COLO668 (cell line): Measurements from ENCODE around the gene NFKBIA.
"Not testable (repeated sequence)": the region's sequence is repeated elsewhere in the genome, so short reads cannot be mapped to it uniquely, and the experiment has no call there.

Experiments
- DNase-seq: peaks from one replicate; lab custom pipeline; 2025; ENCODE audit not compliant: unreplicated experiment; lab: John Stamatoyannopoulos, UW

Gene NFKBIA, protein sequence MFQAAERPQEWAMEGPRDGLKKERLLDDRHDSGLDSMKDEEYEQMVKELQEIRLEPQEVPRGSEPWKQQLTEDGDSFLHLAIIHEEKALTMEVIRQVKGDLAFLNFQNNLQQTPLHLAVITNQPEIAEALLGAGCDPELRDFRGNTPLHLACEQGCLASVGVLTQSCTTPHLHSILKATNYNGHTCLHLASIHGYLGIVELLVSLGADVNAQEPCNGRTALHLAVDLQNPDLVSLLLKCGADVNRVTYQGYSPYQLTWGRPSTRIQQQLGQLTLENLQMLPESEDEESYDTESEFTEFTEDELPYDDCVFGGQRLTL

DNA sequence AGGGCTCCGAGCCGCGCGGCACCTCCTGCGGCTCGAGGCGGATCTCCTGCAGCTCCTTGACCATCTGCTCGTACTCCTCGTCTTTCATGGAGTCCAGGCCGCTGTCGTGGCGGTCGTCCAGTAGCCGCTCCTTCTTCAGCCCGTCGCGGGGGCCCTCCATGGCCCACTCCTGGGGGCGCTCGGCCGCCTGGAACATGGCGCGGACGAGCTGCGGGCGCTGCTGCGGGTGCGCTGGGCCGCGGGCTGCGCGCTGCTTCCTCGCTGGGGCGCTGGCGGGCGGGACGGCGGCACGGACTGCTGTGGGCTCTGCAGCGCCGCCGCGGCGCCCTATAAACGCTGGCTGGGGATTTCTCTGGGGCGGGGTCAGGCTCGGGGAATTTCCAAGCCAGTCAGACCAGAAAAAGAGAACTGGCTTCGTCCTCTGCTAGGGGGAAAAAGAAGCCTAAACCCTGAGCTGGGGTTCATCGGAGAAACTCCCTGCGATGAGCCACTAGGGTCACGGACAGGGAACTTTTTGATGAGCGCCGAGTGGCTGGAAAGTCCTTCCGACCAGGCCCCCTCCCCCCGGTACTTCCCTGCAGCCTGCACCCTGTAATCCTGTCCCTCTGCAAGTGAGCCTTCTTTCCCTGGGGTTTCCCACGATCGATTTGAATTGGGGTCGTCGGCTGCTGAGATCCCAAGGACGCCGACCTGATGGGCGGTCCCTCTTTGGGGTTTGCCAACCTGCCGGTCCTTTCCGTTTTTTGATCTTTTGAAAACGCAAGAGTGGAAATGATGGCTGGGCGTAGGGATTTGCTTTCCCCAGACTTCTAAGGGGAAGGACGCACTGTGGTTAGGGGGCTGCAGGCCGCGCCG is at the start of gene NFKBIA:
NFKBIA (minus strand) TSS at position 301 of the 855 bp plus-strand sequence; CDS start at position 196, 105 bp downstream.
- DNase-seq = peak; percentile 95

GRCh38 chr14:35446450-35446849 is 41.9 kb upstream of the NFKBIA start:
- DNase-seq = no peak

DNA sequence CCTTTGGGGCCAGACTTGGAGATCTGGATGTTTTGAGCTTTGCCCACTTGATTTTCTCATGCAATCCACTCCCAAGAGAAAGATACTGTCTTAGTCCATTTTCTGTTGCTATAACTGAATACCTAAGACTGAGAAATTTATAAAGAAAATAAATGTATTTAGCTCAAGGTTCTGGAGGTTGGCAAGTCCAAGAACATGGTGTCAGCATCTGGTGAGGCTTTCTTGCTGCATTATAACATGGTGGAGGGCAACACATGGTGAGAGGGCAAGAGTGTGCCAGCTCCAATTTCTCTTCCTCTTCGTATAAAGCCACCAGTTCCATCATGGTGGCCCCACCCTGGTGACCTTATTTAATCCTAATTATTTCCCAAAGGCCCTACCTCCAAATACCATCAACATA is 39.6 kb upstream of the NFKBIA start:
- DNase-seq = no peak

DNA sequence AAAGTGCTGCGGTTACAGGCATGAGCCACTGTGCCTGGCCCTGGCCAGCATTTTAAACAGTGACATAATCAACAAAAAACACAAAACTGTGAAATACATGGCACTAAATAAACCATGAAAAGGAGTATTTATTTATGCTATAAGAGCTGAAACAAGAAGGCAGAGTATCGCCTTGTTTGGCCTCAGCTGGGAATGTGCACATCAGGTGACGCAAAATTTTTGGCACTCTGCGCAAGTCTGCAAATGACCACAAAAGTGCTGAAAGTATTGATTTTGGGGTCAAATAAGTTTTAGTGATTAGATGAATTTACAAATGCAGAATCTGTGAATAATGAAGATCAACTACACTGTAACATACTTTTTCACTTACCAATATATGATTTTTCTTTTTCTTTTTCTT is 36.6 kb upstream of the NFKBIA start:
- no peak for DNase-seq

- DNase-seq = no peak
Observed at GRCh38 chr14:35438910-35439713, 34.6 kb upstream of the NFKBIA start.

DNA sequence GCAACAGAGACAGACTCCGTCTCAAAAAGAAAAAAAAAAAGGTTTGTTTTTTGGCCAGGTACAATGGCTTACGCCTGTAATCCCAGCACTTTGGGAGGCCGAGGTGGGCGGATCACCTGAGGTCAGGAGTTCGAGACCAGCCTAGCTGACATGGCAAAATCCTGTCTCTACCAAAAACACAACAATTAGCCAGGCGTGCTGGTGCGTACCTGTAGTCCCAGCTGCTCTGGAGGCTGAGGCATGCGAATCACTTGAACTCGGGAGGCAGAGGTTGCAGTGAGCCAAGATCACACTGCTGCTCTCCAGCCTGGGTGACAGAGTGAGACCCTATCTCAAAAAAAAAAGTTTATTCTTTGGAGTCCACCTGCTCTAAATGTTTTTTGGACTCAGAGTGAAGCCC is 33.9 kb upstream of the NFKBIA start:
- not testable (repeated sequence) for DNase-seq

GRCh38 chr14:35435177-35435576 is 30.6 kb upstream of the NFKBIA start:
- DNase-seq = no peak

- no peak for DNase-seq
Observed at GRCh38 chr14:35433826-35434225, 29.3 kb upstream of the NFKBIA start.

- DNase-seq = no peak
Observed at GRCh38 chr14:35430459-35431199, 26.1 kb upstream of the NFKBIA start.

DNA sequence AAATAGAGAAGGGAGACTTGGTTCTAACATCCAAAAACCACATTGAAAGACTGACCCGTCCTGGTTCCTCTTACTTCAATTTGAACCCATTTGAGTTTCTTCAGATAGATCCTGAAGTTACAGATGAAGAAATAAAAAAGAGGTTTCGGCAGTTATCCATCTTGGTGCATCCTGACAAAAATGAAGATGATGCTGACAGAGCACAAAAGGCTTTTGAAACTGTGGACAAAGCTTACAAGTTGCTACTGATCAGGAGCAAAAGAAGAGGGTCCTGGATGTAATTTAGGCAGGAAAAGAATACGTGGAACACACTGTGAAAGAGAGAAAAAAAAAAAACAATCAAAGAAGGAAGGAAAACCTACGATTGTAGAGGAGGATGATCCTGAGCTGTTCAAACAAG is 25.4 kb upstream of the NFKBIA start:
- DNase-seq = no peak

GRCh38 chr14:35425850-35426249 is 21.3 kb upstream of the NFKBIA start:
- DNase-seq = no peak

DNA sequence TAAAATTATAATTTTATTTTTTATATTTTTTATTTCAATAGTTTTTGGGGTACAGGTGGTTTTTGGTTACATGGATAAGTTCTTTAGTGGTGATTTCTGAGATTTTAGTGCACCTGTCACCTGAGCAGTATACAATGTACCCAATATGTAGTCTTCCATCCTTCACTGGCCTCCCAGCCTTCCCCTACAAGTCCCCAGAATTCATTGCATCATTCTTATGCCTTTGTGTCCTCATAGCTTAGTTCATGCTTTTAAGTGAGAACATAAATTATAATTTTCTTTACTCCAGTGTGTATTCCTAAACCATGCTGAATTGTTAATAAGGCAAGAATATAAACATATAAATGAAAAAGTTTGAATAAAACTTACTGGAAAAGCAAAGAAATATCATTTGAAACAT is 19.1 kb upstream of the NFKBIA start:
- DNase-seq = no peak

- DNase-seq = no peak
Observed at GRCh38 chr14:35420036-35420811, 15.7 kb upstream of the NFKBIA start.

DNA sequence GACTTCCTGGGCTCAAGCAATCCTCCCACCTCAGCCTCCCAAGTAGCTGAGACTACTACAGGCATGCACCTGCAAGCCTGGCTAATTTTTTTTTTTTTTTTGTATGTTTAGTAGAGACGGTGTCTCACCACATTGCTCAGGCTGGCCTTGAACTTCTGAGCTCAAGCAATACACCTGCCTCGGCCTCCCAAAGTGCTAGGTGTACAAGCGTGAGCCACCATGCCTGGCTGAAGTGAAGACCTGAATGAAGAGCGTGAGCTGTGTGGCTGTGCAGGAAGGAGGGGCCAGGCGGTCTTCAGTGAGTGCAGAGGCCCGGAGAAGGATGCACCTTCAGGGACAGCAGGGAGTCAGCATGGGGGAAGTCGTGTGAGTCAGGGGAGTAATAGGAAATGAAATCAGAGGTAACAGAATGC is 14.9 kb upstream of the NFKBIA start:
- no peak for DNase-seq

DNA sequence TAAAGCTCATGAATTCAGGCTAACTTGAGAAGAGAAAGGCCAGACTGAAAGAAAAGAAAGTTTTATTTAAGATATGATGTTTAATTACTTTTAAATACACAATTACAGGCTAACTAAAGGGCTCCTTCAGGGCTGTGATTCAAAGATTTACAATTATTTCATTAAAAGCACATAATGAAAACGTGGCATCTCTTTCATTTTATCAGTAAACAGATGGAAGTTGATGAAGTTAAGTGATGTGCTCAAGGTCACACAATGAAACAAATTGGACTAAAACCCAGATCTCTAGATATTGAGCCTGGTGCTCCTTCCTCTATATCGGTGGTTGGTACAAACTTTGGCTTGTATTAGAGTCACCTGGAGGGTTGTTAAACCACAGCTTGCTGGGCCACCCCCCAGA is 13.5 kb upstream of the NFKBIA start:
- DNase-seq = no peak

DNA sequence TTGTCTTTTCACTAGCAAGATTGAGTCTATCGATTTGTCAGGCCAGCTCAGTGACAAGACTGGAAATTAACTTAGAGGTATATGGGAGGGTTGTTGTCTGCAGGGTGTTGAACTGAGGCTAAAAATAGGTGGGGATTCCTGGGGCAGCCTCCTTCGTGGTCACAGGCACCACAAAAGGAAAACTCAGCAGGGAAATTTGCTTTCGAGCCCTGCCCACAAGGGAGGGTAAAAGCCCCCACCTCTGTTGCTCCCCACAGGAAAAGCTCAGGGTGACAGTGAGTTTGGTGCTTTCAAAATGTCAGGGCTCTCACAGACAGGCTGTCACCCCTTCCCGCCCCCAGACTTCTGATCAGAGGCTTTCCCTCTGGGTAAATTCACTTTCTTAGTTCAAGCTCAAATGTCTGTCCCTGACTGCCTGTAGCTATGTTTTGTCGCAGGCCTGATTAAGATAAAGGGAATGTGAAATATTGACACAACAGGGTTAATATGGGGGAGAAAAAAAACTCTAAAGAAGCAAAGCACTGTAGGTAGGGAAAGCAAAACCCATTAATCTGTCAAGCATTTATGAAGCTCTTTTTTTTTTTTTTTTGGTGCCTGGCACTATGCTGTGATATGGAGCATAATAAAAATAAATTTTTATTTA is 11.7 kb upstream of the NFKBIA start:
- DNase-seq = no peak

- DNase-seq = no peak
Observed at GRCh38 chr14:35414365-35414764, 9.8 kb upstream of the NFKBIA start.

- no peak for DNase-seq
Observed at GRCh38 chr14:35412272-35413056, 7.9 kb upstream of the NFKBIA start.

GRCh38 chr14:35410858-35411257 is 6.3 kb upstream of the NFKBIA start:
- DNase-seq = no peak
